OCI-M2 (cell line): Measurements from ENCODE around the gene FRMD5.

Experiments
- DNase-seq: peaks from one replicate; lab custom pipeline; 2025; ENCODE audit not compliant: unreplicated experiment; lab: John Stamatoyannopoulos, UW

The FRMD5 gene

DNA sequence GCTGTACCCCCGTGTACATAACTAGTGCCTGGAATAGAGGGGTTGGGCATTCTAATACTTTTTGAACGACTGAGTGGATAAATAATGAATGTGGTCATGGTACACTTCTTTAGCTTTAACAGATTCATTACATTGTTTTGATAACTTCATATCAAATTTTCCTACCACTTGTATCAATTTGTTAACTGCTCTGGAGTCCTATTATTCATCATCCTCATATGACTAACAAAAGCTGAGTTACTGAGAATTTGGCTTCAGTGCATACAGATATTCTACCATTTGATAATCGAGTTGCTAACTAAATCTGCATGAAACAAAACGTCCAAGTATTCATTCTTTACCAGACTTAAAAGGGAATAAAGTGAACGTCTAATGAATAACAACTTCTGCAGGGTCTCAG, 31.7 kb downstream of the FRMD5 start:
- DNase-seq, result no peak

DNA sequence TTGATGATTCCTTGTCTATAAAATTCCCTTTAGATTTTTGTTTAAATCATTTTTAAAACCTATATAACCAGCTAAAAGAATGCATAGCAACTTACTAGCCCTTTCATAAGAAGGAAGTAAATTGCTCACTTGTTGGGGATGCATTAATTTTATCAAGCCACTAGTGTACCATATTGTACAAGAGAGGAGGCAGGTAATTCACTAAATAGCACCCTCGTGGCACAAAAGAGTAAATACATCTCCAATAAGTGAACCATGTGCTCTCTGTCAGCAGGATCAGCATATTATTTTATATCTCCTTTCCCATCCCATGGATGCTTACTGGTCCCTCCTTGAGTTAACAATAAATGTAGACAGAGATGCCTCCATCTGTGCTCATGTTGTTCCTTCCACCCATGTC, 34.3 kb downstream of the FRMD5 start:
- no peak for DNase-seq

DNA sequence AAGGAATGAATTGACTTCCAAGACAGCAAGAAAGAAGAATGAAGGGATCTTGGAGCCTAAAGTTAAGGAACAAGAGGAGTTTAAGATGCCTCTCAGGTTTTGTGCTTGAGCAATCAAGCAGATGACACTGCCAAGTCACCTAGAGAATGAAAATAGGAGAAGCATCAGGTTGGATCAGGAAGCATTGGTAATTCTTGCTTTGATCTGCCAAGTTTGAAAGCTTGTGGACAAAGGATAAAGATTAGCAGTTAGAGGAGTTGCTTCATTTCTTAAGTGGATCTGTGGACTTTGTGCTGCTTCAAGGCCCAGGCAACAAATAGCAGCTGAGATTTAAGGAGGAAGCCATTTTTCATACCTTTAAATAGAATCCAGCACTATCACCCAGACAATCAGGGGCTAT, 35.6 kb downstream of the FRMD5 start:
- DNase-seq, result no peak

DNA sequence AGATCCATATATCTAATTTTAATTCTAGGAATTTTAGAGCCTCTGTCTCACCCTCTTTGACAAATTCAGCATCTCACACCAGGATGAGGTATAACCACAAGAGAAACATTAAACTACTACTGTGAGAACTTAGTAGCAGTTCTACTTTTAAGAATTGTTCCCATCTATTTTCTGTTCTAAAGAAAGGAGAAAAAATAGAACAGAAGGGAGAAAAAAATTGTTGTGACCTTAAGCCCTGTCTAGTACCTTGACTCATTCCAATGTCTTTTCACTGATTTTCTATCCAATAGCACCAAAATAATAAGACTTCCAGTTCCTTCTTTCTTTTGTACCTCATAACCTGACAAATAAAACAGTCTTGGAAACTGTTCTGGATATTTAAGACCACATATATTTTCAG, 37.0 kb downstream of the FRMD5 start:
- DNase-seq, result no peak

DNA sequence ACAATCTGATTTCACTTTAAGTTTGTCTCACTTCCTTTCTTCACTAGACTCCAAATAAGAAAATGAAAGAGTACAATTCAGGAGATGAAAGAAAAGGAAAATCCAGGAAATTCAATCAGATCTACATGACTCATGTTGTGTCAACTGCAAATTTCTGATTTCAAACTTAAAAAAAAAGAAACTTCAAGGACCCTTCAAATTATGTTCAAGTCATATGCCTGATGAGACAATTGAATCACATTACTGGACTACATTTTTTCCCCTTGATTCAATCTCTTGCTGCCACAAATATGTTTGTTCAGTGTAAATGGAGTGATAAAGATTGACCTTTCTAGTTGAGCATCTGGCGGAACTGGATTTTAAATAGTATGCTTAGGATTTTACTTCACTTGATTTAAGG, 37.4 kb downstream of the FRMD5 start:
- no peak for DNase-seq

DNA sequence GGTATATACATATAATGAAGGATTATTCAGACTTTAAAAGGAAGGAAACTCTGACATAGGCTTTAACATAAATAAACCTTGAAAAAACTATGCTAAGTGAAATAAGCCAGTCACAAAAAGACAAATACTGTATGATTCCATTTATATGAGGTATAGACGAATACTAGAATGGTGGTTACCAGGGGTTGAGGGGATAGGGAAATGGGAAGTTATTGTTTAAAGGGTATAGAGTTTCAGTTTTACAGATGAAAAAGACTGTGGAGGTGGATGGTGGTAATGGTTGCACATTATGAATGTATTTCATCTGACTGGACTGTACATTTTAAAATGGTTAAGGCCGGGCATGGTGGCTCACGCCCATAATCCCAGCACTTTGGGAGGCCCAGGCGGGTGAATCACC, 41.7 kb downstream of the FRMD5 start:
- DNase-seq, result no peak

DNA sequence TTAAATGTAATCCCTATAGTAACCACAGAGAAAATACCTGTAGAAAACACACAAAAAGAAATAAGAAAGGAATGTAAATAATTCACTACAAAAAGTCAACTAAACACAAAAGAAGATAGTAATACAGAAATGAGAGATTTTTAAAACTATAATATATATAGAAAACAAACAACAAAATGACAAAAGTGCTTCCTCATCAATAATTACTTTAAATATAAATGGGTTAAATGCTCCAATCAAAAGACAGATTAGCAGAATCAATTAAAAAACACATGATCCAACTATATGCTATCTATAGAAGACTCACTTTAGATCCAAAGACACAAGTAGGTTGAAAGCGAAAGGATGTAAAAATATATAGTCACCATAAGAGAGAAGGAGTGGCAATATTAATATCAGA, 45.8 kb downstream of the FRMD5 start:
- DNase-seq, result no peak

DNA sequence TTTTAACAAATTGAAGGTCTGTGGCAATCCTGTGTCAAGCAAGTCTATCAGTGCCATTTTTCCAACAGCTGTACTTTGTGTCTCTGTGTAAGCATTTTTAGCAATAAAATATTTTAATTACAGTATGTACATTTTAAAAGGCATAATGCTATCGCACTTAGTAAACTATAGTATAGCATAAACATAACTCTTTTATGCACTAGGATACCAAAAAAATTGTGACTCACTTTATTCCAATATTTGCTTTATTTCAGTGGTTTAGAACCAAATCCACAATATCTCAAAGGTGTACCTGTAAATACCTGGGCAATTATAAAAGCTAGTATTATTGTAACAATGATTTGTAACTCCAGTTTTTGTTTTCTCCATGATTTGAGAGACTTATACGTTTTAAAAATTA, 46.5 kb downstream of the FRMD5 start:
- DNase-seq, result no peak

DNA sequence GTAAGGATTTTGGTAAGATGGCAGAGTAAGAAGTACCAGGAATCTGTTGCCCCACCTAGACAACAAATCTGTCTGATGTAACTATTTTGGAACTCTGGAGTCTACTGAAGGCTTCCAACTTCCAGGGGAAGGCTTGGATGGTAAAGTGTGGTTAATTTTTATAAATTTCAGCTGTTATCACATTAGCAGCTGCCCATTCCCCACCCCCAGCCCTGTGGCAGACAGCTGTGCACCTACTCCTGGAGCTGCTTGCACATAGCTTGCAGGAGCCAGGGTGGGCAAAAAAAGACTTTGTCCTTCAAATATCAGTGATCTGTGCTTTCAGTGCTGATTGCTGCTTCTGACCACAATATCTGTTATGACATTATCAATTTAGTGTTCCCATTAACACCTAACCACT, 47.4 kb downstream of the FRMD5 start:
- no peak for DNase-seq

DNA sequence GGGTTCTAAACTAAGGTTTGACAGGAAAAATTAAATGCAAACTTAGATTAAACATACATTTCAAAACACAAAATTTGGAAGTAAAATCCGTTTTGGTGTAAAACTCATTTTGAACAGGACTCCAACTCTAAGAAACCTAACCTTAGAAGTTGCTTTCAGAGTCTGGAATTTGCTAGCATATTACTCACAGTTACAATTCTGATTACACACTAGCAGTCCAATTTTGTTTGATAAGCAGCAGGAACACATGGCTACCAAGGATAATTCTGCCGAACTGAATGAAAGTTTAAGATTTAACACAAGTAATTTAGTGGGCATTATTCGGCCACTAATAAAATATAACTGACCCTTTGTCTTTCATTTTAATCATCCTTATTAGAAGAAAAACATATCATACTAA, 49.6 kb downstream of the FRMD5 start:
- no peak for DNase-seq

DNA sequence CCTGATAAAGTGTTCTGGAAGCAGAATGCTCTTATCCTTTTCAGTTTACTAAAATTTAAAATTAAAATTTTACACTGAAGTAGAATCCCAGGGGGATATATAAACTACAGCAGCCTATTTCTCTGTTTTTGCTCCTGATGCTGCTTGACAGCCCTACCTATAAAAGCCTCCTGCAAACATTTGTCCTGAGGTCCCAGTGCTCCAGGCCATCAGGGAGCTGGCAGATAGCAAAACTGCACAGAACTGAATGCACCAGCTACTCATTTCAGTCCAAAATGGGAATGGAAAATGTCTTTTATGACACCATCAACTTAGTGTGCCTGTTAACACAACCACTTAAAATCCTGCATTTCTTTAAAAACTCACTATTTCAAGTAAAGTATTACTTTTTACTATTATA, 50.1 kb downstream of the FRMD5 start:
- DNase-seq, result no peak

DNA sequence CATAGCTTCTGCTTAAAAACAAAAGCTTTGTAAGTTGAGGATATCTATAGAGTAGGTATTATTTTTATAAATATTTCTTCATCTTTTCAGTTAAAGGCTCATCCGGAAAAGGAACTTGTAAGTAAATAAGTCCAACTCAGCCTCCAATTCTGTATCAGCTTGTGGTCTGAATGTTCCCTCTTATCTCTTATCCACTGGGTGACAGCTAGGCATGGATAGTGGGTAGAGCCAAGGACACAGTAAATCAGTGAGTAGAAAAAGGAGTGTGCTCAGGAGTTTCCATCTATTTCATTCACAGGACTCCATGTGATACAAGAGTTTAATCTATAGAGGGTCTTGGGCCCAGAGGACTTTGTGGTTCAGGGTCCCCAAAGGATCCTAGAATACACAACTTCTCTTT, 50.9 kb downstream of the FRMD5 start:
- DNase-seq, result no peak

DNA sequence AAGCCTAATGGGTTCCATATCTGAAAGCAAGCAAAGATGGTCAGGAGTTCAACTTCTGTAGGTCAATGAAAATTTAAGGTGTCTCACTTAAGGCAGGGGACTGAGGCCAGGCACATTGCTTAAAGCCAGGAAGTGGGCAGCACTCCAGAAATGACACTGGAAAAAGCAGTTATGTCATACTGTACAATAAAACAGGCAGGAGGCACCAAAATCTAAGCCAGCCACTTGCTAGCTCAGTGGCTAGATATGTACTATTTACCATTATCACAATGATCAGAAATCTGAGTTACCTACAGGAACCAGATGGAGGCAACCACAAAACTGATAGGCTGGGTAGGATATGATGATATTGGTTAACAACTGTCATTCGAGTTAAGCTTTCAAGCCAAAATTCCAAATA, 57.3 kb downstream of the FRMD5 start:
- no peak for DNase-seq

DNA sequence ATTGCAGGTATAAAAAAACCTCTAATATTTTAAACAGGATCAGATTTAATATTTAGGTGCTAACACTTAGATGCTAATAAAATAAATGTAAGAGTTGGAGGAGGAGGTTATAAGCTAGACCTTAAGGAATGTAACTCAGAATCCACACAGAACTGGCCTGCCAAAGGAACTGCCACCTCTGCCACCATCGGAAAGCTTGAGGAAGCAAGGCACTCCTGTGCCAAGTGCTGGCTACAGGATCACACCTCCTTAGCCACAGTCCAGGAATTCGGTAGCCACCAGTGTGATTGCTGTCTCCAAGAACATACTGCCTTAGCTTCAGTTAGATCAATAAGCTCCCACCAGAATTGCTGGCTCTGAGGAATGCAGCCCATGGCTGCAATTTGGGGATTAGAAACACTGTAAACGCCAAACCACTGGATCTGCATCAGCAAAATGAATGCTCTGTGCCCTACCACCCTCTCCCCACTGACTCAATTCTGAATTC, 58.0 kb downstream of the FRMD5 start:
- DNase-seq, result no peak

DNA sequence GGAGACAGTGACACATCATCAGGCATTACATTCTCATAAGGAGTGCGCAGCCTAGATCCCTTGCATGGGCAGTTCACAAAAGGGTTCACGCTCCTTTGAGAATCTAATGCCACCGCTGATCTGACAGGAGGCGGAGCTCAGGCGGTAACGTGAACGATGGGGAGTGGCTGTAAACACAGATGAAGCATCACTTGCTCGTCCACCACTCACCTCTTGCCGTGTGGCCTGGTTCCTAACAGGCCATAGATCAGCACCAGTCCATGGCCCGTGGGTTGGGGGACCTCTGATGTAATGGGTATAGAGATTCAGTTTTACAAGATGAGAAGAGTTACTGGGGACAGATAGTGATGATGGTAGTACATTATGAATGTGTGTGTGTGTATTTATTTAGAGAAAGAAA, 63.0 kb downstream of the FRMD5 start:
- no peak for DNase-seq

DNA sequence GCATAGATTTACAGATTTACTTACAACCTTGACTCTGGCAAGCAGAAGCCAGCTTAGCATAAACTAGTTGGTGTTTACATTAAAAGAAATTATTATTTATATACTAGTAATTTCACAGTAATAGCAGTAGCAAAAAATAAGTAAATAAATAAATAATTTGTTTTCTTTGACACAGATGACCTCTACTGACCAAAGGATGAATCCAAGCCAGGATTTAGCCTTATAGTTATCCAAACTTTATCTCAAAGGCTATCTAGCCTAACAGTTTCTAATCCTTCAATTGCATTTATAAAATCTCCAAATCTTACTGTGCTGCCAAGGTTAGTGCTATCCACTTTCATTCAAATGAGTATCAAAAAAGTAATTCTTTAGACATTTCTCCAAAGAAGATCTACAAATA, 64.3 kb downstream of the FRMD5 start:
- DNase-seq, result no peak

DNA sequence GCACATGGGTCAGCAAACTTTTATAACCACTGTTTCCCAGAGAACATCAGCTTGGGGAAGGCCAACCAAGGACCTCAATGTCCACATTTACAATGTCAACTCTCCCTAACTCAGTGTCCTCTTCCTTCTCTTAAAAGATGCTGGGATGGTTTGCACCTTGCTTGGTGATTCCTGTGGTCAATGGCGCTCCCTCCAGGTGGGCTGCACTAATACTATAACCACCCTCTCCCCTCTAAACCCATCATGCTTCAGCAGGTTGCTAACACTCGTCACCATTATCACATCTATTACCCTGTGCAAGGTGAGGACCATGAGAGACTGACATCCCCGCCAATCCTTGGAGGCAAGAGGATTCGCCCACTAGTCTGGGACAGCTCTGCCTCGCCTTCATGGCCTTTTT, 65.2 kb downstream of the FRMD5 start:
- DNase-seq, result no peak

DNA sequence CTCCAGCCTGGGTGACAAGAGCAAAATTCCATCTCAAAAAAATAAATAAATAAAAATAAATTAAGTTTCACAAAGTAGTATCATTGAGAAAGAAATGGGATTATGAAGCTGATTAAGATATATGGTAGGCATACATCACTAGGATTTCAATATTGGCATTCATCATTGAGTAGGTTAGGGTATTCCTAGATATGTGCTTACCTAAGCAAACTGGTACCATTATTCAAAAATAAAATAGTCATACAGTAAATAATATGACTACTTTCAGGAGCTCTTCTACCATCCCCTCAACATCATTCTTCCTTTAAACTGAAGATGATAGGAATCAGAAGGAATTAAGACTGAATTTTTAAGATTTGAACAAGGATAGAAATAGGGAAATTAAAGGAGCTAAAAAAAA, 66.6 kb downstream of the FRMD5 start:
- no peak for DNase-seq

DNA sequence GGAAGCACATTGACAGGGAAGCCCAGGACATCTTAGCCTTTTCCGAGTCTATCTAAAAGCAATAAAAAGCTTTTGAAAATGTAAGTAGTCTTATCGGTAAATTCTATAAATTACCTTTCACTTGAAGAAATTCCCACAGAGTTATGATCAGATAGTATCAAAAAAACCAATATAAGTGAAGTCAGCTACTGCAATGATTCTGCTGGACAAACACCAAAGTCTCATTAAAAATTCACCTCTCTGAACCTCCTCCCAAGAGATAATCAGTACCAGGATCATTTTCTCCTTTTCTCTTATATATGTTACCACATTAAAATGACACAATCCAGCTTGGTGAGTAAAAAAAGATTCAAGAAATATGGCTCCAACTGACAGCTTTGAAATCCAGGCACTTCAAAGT, 69.2 kb downstream of the FRMD5 start:
- DNase-seq, result no peak

DNA sequence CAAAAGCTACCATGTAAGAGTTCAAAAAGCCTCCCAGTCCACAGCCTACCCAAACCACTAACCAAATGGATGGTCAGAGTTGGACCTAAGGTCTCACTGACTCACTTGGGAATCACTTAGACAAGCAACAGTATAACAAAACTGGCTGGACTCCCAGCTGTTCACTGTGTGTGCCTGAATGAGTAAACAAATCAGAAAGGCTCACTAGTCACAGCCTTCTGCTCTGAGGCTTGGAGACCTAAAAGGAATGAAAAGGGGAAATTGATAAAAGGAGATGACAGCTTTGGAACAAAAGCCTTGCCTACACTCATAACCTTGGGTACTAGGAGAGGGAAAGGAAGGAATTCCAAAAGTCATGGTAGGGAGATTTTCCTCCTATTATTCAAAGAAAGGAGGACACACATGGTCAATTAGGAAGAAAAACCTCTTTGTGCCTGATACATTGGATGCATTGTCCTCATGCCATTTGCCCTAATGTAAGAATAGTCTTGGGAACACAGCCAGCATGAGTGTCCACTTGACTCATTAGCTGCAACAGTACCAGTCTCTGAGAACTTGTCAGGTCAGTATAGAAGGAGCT, 92.3 kb downstream of the FRMD5 start:
- no peak for DNase-seq

DNA sequence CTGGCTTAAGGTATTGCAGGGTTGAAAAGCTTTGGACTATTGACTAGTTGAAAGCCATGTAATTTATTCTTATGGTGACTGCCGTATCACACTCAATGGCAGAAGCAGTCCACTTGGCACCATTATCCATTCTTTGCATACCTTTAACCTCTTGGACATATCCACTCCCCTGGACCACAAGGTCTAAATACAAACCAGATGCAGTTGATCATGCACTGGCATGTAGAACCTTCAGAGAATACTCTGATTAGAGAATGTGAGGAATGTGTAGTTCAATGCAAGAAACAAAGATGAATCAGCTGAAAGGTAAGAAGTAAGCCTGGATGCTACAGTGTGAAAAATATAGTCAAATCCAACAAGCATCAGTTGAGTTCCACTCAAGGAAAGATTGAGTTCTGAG, 93.1 kb downstream of the FRMD5 start:
- DNase-seq, result no peak

DNA sequence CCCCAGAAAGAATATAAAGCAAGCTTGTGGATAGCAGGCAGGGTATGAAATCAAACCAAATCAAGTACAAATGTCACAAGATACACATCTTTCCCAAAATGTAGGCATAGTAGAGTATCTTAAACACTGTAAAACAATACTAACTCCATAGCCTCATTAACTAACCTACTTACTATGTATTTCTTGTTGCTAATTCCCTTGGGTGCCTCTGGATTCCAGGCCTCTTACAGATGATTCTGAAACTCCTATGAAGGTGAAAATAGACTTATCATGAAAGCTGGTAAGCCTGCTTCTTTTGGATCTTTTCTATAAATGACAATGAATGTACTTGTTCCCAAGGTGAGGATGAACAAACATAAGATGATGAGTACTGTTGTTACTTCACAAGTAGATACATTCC, 93.8 kb downstream of the FRMD5 start:
- DNase-seq, result no peak

DNA sequence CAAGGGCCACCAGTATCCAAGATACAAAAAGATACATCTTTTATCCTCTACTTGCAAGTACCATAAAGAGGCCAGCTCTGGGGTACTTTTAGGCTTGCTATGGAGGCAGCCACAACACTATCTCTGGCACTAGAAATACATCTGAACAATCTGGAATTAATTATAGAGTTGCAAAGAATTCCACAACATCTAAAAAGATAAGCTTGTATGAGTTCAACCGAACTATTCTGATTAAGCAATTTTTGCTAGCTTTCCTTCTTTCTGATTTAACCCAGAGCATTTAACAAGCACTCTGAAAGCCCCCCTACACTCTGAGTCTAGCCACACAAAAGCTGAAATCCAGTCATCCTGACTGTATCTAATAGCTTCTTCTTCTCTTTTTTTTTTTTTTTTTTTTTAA, 95.4 kb downstream of the FRMD5 start:
- no peak for DNase-seq

DNA sequence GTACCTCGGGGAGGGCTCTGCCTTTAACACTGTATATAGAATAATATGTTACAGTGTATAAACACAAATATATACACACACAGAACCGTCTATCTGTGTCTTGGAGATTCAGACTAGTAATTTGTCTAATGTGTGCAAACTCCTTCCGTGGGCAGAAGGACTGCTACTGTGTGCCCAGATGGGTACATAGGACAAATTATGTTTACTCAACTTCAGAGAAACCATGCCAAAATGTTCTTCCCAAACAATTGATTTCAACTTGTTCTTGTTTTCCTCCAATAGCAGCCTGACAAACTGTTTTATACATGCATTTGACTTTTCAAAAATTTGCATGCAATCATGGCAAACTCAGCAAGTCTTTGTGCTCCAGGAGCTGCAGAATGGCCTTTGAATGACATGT, 97.5 kb downstream of the FRMD5 start:
- DNase-seq, result no peak
